Measurements from ENCODE around the gene CERS6.

DNA sequence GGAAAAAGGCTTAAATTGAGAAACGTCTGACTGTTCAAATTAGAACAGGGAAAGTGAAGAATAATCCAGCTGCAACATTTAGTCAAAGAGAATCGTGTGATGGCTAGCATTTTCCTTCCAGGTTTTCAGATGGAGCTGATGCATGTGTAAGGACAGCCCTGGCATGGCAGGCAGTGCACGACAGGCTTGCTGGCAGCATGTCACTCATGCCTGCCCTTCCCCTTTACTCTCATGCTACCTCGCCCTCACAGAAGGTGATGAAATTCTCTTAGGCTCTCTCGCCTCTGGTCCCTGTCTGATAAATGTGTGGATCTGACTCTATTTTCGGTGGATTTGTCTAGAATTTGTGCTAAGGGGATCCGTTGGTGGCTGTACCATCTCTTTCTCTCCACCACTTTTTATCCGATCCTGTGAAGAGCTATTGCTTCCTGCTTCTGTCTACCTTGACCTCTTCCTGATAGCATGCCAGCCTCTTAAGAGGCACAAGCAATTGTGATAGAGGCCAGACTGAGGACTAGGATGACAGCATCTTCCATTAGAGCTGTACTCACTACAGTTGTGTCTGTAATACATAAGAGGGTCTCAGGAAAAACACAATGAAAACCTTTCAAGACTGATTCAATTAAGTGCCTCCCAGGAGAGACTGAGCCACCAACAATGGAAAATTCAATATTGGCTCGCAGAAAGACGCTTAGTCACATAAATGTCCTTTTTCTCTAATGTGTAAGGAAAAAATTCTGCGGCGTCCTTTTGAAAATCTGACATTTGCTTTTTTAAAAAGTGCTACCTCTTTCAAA is 280.8 kb downstream of the CERS6 start:
- TF ChIP-seq, protein P1, sequence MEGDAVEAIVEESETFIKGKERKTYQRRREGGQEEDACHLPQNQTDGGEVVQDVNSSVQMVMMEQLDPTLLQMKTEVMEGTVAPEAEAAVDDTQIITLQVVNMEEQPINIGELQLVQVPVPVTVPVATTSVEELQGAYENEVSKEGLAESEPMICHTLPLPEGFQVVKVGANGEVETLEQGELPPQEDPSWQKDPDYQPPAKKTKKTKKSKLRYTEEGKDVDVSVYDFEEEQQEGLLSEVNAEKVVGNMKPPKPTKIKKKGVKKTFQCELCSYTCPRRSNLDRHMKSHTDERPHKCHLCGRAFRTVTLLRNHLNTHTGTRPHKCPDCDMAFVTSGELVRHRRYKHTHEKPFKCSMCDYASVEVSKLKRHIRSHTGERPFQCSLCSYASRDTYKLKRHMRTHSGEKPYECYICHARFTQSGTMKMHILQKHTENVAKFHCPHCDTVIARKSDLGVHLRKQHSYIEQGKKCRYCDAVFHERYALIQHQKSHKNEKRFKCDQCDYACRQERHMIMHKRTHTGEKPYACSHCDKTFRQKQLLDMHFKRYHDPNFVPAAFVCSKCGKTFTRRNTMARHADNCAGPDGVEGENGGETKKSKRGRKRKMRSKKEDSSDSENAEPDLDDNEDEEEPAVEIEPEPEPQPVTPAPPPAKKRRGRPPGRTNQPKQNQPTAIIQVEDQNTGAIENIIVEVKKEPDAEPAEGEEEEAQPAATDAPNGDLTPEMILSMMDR (IDR thresholded peaks at IDR 0.05): no peak
- TF ChIP-seq, protein P2, sequence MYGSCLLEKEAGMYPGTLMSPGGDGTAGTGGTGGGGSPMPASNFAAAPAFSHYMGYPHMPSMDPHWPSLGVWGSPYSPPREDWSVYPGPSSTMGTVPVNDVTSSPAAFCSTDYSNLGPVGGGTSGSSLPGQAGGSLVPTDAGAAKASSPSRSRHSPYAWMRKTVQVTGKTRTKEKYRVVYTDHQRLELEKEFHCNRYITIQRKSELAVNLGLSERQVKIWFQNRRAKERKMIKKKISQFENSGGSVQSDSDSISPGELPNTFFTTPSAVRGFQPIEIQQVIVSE (CRISPR knock-in tag; IDR thresholded peaks at IDR 0.05; ENCODE audit: borderline replicate concordance): no peak
- TF ChIP-seq, protein P3, sequence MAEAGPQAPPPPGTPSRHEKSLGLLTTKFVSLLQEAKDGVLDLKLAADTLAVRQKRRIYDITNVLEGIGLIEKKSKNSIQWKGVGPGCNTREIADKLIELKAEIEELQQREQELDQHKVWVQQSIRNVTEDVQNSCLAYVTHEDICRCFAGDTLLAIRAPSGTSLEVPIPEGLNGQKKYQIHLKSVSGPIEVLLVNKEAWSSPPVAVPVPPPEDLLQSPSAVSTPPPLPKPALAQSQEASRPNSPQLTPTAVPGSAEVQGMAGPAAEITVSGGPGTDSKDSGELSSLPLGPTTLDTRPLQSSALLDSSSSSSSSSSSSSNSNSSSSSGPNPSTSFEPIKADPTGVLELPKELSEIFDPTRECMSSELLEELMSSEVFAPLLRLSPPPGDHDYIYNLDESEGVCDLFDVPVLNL (CRISPR knock-in tag; IDR thresholded peaks at IDR 0.05; ENCODE audit: borderline replicate concordance, low read depth): no peak
- TF ChIP-seq ATF1 (CRISPR knock-in tag; IDR thresholded peaks at IDR 0.05) (no peak), SP1 (CRISPR knock-in tag; conservative IDR thresholded peaks at IDR 0.05) (no peak), ZNF263 (CRISPR knock-in tag; IDR thresholded peaks at IDR 0.05; ENCODE audit: low read depth) (no peak), ETV6 (CRISPR knock-in tag; IDR thresholded peaks at IDR 0.05) (no peak), JUN (CRISPR knock-in tag; IDR thresholded peaks at IDR 0.05) (no peak), NFE2L1 (CRISPR knock-in tag; IDR thresholded peaks at IDR 0.05) (no peak), ZNF232 (CRISPR knock-in tag; IDR thresholded peaks at IDR 0.05) (no peak), TEAD4 (CRISPR knock-in tag; IDR thresholded peaks at IDR 0.05) (no peak)
- TF ChIP-seq, protein P4, sequence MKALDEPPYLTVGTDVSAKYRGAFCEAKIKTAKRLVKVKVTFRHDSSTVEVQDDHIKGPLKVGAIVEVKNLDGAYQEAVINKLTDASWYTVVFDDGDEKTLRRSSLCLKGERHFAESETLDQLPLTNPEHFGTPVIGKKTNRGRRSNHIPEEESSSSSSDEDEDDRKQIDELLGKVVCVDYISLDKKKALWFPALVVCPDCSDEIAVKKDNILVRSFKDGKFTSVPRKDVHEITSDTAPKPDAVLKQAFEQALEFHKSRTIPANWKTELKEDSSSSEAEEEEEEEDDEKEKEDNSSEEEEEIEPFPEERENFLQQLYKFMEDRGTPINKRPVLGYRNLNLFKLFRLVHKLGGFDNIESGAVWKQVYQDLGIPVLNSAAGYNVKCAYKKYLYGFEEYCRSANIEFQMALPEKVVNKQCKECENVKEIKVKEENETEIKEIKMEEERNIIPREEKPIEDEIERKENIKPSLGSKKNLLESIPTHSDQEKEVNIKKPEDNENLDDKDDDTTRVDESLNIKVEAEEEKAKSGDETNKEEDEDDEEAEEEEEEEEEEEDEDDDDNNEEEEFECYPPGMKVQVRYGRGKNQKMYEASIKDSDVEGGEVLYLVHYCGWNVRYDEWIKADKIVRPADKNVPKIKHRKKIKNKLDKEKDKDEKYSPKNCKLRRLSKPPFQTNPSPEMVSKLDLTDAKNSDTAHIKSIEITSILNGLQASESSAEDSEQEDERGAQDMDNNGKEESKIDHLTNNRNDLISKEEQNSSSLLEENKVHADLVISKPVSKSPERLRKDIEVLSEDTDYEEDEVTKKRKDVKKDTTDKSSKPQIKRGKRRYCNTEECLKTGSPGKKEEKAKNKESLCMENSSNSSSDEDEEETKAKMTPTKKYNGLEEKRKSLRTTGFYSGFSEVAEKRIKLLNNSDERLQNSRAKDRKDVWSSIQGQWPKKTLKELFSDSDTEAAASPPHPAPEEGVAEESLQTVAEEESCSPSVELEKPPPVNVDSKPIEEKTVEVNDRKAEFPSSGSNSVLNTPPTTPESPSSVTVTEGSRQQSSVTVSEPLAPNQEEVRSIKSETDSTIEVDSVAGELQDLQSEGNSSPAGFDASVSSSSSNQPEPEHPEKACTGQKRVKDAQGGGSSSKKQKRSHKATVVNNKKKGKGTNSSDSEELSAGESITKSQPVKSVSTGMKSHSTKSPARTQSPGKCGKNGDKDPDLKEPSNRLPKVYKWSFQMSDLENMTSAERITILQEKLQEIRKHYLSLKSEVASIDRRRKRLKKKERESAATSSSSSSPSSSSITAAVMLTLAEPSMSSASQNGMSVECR (CRISPR knock-in tag; IDR thresholded peaks at IDR 0.05; ENCODE audit: borderline replicate concordance): no peak

Data from WTC11 (cell line).